ENCODE results near the gene MRPS14.

The MRPS14 gene

GRCh38 chr1:175023043-175023921, at the start of gene MRPS14:
Gene MRPS14, minus strand, starts transcription at chr1:175023425. Its CDS starts 17 bp downstream, at chr1:175023408.
- Histone ChIP-seq H3K79me2 (ENCODE audit: insufficient read depth, low read depth) (peaks cover 31% of the 10 kb centered on the region), H4K20me1 (ENCODE audit: insufficient read depth) (no peaks in the 10 kb centered on the region), H3K4me1 (ENCODE audit: low read depth, poor library complexity, severe bottlenecking) (peaks cover 22% of the 10 kb centered on the region), H3K27me3 (ENCODE audit: insufficient read depth, low read depth) (no peaks in the 10 kb centered on the region), H3K4me2 (peak within 1 kb of the TSS; percentile 83), H3K4me3 (IDR thresholded peaks at IDR 0.05; ENCODE audit: insufficient read depth, low read depth, low read length) (peak within 1 kb of the TSS; percentile 100), H3K9ac (peak within 1 kb of the TSS; percentile 74), H3K27ac (peak within 1 kb of the TSS; percentile 62), H3K36me3 (ENCODE audit: insufficient read depth) (peaks cover 2% of the 10 kb centered on the region; the same call in 1 of the 2 replicates), H2AFZ (ENCODE audit: low read depth) (peak within 1 kb of the TSS; percentile 100)
- no peak for TF ChIP-seq CTCF (conservative IDR thresholded peaks at IDR 0.05; ENCODE audit: low read depth, low read length)

DNA sequence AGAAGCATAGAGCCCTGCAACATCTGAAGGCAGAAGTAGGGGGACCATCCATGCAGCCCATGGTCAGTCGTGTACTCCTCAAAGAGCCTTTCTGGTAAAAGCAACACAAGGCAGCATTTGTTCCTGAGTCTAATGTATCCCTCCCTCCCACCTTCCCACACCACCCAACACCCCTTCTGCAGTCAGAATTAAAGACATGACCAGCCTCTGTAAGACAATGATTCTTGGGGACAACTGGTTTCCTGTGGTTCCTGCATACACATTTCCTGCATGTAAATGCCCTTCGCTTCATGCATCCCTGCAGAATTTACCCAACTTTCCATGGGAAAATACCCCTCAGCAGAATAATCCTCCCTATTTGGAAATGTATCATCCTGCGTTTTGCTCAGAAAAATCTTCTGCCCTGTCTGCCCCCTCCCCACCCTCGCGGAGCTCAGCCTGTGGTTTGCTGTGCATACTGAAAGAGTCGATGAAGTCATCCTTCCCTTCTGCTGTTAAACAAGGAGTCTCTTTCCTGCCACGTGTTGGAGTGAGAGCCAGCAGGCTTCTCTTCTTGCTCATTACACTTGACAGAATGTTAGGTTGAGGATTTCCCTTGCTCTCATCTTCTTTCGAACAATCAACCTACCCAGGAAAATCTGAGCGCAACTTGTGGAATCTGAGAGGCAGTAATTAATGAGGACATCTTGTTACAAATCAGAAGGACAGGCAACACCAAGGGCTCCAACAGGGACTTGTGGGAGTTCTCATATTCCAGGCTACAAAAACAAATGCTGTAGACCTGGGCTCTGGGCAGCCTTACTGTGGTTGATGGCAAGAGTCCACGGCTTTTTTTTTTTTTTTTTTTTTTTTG, 49.1 kb upstream of the MRPS14 start:
- H4K20me1 ChIP-seq (ENCODE audit: insufficient read depth) = no peaks in the 10 kb centered on the region
- peaks cover 10% of the 10 kb centered on the region for H3K4me1 ChIP-seq (ENCODE audit: low read depth, poor library complexity, severe bottlenecking)
- H3K36me3 ChIP-seq (ENCODE audit: insufficient read depth) = no peaks in the 10 kb centered on the region
- H2AFZ ChIP-seq (ENCODE audit: low read depth) = peak overlapping the region; percentile 45; the same call in 1 of the 2 replicates
- H3K79me2 ChIP-seq (ENCODE audit: insufficient read depth, low read depth) = no peaks in the 10 kb centered on the region
- H3K27ac ChIP-seq = no peak overlapping the region
- no peak overlapping the region for H3K9ac ChIP-seq
- TF ChIP-seq CTCF (conservative IDR thresholded peaks at IDR 0.05; ENCODE audit: low read depth, low read length) = no peak
- H3K4me3 ChIP-seq (IDR thresholded peaks at IDR 0.05; ENCODE audit: insufficient read depth, low read depth, low read length) = no peak overlapping the region
- no peaks in the 10 kb centered on the region for H3K27me3 ChIP-seq (ENCODE audit: insufficient read depth, low read depth)
- H3K4me2 ChIP-seq = peak overlapping the region; percentile 12

GRCh38 chr1:175071276-175071943, 48.2 kb upstream of the MRPS14 start:
- no peak overlapping the region for H2AFZ ChIP-seq (ENCODE audit: low read depth)
- H4K20me1 ChIP-seq (ENCODE audit: insufficient read depth) = no peaks in the 10 kb centered on the region
- no peaks in the 10 kb centered on the region for H3K36me3 ChIP-seq (ENCODE audit: insufficient read depth)
- TF ChIP-seq CTCF (conservative IDR thresholded peaks at IDR 0.05; ENCODE audit: low read depth, low read length) = no peak
- H3K79me2 ChIP-seq (ENCODE audit: insufficient read depth, low read depth) = no peaks in the 10 kb centered on the region
- no peak overlapping the region for H3K4me2 ChIP-seq
- H3K27ac ChIP-seq = no peak overlapping the region
- no peak overlapping the region for H3K4me3 ChIP-seq (IDR thresholded peaks at IDR 0.05; ENCODE audit: insufficient read depth, low read depth, low read length)
- H3K4me1 ChIP-seq (ENCODE audit: low read depth, poor library complexity, severe bottlenecking) = peaks cover 10% of the 10 kb centered on the region
- H3K9ac ChIP-seq = no peak overlapping the region
- no peaks in the 10 kb centered on the region for H3K27me3 ChIP-seq (ENCODE audit: insufficient read depth, low read depth)

- H3K27ac ChIP-seq = no peak overlapping the region
- no peaks in the 10 kb centered on the region for H3K27me3 ChIP-seq (ENCODE audit: insufficient read depth, low read depth)
- H3K79me2 ChIP-seq (ENCODE audit: insufficient read depth, low read depth) = no peaks in the 10 kb centered on the region
- no peak overlapping the region for H2AFZ ChIP-seq (ENCODE audit: low read depth)
- H3K36me3 ChIP-seq (ENCODE audit: insufficient read depth) = no peaks in the 10 kb centered on the region
- TF ChIP-seq CTCF (conservative IDR thresholded peaks at IDR 0.05; ENCODE audit: low read depth, low read length) = no peak
- H3K4me3 ChIP-seq (IDR thresholded peaks at IDR 0.05; ENCODE audit: insufficient read depth, low read depth, low read length) = no peak overlapping the region
- no peaks in the 10 kb centered on the region for H4K20me1 ChIP-seq (ENCODE audit: insufficient read depth)
- H3K4me2 ChIP-seq = no peak overlapping the region
- H3K9ac ChIP-seq = no peak overlapping the region
- H3K4me1 ChIP-seq (ENCODE audit: low read depth, poor library complexity, severe bottlenecking) = peaks cover 10% of the 10 kb centered on the region
Measured at GRCh38 chr1:175070818-175071217, 47.6 kb upstream of the MRPS14 start.
